ENCODE results near the gene NTRK1. TPM values are rescaled to one million over a fixed set of nuclear protein-coding genes. Genes with fewer than 3 reads are reported as not detected.
A peak's percentile ranks its signal among the peaks of the same experiment; 100 is the strongest.

The NTRK1 gene
- total RNA-seq, 3 donors from 2014 or later, result 0.16 to 4.9 (median 0.73) TPM

DNA sequence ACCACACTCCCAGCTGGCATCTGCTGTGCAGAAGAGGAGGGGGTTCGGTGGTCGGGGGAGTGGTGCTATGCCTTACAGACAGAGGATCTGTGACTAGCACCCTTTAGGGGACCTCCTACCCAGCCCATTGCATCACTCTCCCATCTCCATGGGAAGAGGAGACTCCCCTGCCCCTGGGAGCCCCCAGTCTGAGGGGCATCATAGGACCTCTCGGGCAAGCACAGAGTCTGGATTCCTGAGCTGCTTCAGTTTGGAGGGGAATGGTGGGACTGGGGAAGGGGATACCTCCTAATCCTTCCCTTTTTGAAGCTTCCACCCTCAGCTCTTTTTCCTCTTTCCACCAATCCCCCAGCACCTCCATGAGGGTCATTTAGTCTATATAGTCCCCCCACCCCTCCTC is 3.1 kb upstream of the NTRK1 start:
- intact Hi-C loops (cut with DNase I; ENCODE audit: low total_unique reads), result no loop called here
- H3K36me3 ChIP-seq, result no peaks in the 10 kb centered on the region
- peaks cover 0 to 42% of the 10 kb centered on the region in 2 donors for H3K27me3 ChIP-seq
- no peaks in the 10 kb centered on the region for H3K9me3 ChIP-seq
- TF ChIP-seq POLR2AphosphoS5 (IDR thresholded peaks at IDR 0.05) (no peak), CTCF (IDR thresholded peaks at IDR 0.05) (no peak), POLR2A (IDR thresholded peaks at IDR 0.05) (no peak)
- no peak overlapping the region for H3K27ac ChIP-seq
- no peak overlapping the region for H3K4me3 ChIP-seq
- H3K4me1 ChIP-seq, result peaks cover 7 to 14% of the 10 kb centered on the region in 2 donors
- DNase-seq (ENCODE audit: low spot score in 2 of 2), result no peak

GRCh38 chr1:156858555-156858956 is 2.1 kb upstream of the NTRK1 start:
- Histone ChIP-seq H3K4me1 (peaks cover 7 to 14% of the 10 kb centered on the region in 2 donors), H3K4me3 (peak overlapping the region; percentile 30 to 64 (median 47)), H3K27me3 (peaks cover 0 to 52% of the 10 kb centered on the region in 2 donors), H3K36me3 (no peaks in the 10 kb centered on the region), H3K27ac (no peak overlapping the region), H3K9me3 (no peaks in the 10 kb centered on the region)
- no peak for DNase-seq (ENCODE audit: low spot score in 2 of 2)
- TF ChIP-seq CTCF (IDR thresholded peaks at IDR 0.05) (no peak), POLR2AphosphoS5 (IDR thresholded peaks at IDR 0.05) (no peak)
- intact Hi-C loops (cut with DNase I; ENCODE audit: low total_unique reads), result no loop called here

DNA sequence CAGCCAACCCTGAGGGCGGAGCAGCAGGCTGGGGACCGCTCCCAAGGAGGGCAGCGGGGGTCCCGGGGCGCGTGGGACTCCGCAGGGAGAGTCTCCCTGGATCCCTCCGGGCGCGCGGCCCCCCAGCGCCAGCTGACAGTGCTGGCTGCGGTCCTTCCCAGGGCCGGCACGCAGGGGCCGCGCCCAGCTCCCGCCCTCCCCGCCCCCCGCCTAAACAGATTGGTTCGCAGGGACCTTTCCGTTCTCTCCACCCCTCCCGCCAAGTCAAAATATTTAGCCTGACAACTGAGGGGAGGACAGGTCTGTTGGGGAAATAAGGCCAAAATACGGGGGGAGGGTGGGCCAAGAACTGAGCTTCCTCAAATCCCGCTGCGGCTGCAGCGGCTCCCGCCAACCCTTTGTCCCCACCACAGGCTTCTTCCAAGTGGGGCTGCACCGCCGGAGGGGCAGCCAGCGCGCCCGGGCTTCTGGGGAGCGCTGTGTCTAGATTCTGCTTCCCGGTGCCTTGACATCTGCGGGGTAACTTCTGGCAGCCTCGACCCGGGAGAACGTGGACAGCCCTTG is 1.6 kb upstream of the NTRK1 start, which contains the start of gene INSRR:
Gene INSRR, minus strand, starts transcription at position 159 of the 564 bp plus-strand sequence. CDS start 496 bp downstream, outside the sequence.
- Histone ChIP-seq H3K27me3 (peaks cover 0 to 57% of the 10 kb centered on the region in 2 donors), H3K27ac (peak within 1 kb of the TSS in 1 of 2 donors; percentile 63)

GRCh38 chr1:156859523-156860112 is 1.0 kb upstream of the NTRK1 start:
- peak overlapping the region in 1 of 2 donors; percentile 63 for H3K27ac ChIP-seq
- intact Hi-C loops (cut with DNase I; ENCODE audit: low total_unique reads), result loop anchor here (10.0 kb wide), 1 partner anchor 135 kb away; the partner anchor contains the start of genes ISG20L2 and METTL25B
- no peaks in the 10 kb centered on the region for H3K9me3 ChIP-seq
- peak overlapping the region; percentile 30 to 64 (median 47) for H3K4me3 ChIP-seq
- TF ChIP-seq POLR2A (IDR thresholded peaks at IDR 0.05) (no peak), CTCF (IDR thresholded peaks at IDR 0.05) (no peak), POLR2AphosphoS5 (IDR thresholded peaks at IDR 0.05) (no peak)
- peak in 1 of 2 donors; percentile 19 for DNase-seq (ENCODE audit: low spot score in 2 of 2)
- peaks cover 0 to 63% of the 10 kb centered on the region in 2 donors for H3K27me3 ChIP-seq
- no peaks in the 10 kb centered on the region for H3K36me3 ChIP-seq
- peaks cover 7 to 14% of the 10 kb centered on the region in 2 donors for H3K4me1 ChIP-seq

More for the DNA sequence above, 1.6 kb upstream of the NTRK1 start, which contains the start of gene INSRR:
- DNase-seq (ENCODE audit: low spot score in 2 of 2), result no peak
- Histone ChIP-seq H3K4me3 (peak within 1 kb of the TSS; percentile 30 to 64 (median 47)), H3K36me3 (no peaks in the 10 kb centered on the region), H3K4me1 (peaks cover 7 to 14% of the 10 kb centered on the region in 2 donors), H3K9me3 (no peaks in the 10 kb centered on the region)
- intact Hi-C loops (cut with DNase I; ENCODE audit: low total_unique reads), result no loop called here
- TF ChIP-seq CTCF (IDR thresholded peaks at IDR 0.05) (no peak), POLR2AphosphoS5 (IDR thresholded peaks at IDR 0.05) (no peak), POLR2A (IDR thresholded peaks at IDR 0.05) (no peak)

GRCh38 chr1:156860113-156860627 is 495 bp upstream of the NTRK1 start:
- intact Hi-C loops (cut with DNase I; ENCODE audit: low total_unique reads), result loop anchor here (10.0 kb wide), 1 partner anchor 135 kb away; the partner anchor contains the start of genes ISG20L2 and METTL25B
- no peaks in the 10 kb centered on the region for H3K36me3 ChIP-seq
- H3K27me3 ChIP-seq, result peaks cover 0 to 67% of the 10 kb centered on the region in 2 donors
- H3K9me3 ChIP-seq, result no peaks in the 10 kb centered on the region
- no peak for DNase-seq (ENCODE audit: low spot score in 2 of 2)
- peak overlapping the region; percentile 30 to 64 (median 47) for H3K4me3 ChIP-seq
- H3K27ac ChIP-seq, result peak overlapping the region in 1 of 2 donors; percentile 63
- TF ChIP-seq POLR2AphosphoS5 (IDR thresholded peaks at IDR 0.05), result no peak
- peak; percentile 41 to 65 (median 62) for TF ChIP-seq CTCF (IDR thresholded peaks at IDR 0.05)
- H3K4me1 ChIP-seq, result peaks cover 7 to 14% of the 10 kb centered on the region in 2 donors

All from breast epithelium (tissue), 4 donors.